Measurements from ENCODE around the gene TCF23.

Gene TCF23

GRCh38 chr2:27135478-27135955, 13.3 kb upstream of the TCF23 start:
- Histone ChIP-seq H2AK5ac (ENCODE audit: low read length) (no peak overlapping the region), H3K9ac (ENCODE audit: low read length) (no peak overlapping the region), H3K27me3 (ENCODE audit: insufficient read depth, low read length, poor library complexity) (no peaks in the 10 kb centered on the region), H3K79me2 (ENCODE audit: control insufficient read depth, insufficient read depth, low read length) (peaks cover 11% of the 10 kb centered on the region), H3K27ac (ENCODE audit: low read depth, low read length) (no peak overlapping the region), H3K4me1 (ENCODE audit: control insufficient read depth, low read depth, low read length) (peaks cover 6% of the 10 kb centered on the region), H4K8ac (ENCODE audit: low read depth, low read length) (no peak overlapping the region), H3K4me3 (ENCODE audit: low read length) (no peak overlapping the region), H3K4me2 (ENCODE audit: low read length) (no peak overlapping the region), H2BK120ac (ENCODE audit: low read depth, low read length) (no peak overlapping the region), H2BK5ac (ENCODE audit: low read length) (no peak overlapping the region), H3K36me3 (ENCODE audit: control insufficient read depth, insufficient read depth, low read length) (peaks cover 8% of the 10 kb centered on the region), H3K79me1 (ENCODE audit: low read length) (peaks cover 10% of the 10 kb centered on the region), H2BK15ac (replicated peaks; ENCODE audit: low read depth) (no peak overlapping the region), H3K23ac (ENCODE audit: low read length) (no peak overlapping the region), H3K4ac (ENCODE audit: low read depth, low read length) (no peak overlapping the region), H3K18ac (ENCODE audit: low read length) (no peak overlapping the region), H3K56ac (ENCODE audit: low read length) (no peak overlapping the region), H4K5ac (ENCODE audit: low read length) (no peak overlapping the region)
- WGBS (ENCODE audit: extremely low coverage, insufficient coverage, low lambda C conversion rate) = no CpG with 5 or more reads among the region's 12 CpGs
- no peak for DNase-seq

GRCh38 chr2:27136751-27137150, 12.1 kb upstream of the TCF23 start:
- DNase-seq = no peak
- no CpG with 5 or more reads among the region's 7 CpGs for WGBS (ENCODE audit: extremely low coverage, insufficient coverage, low lambda C conversion rate)

GRCh38 chr2:27137322-27137935, 11.4 kb upstream of the TCF23 start:
- Histone ChIP-seq H2AK5ac (ENCODE audit: low read length) (no peak overlapping the region), H2BK5ac (ENCODE audit: low read length) (no peak overlapping the region), H3K9ac (ENCODE audit: low read length) (no peak overlapping the region), H3K27me3 (ENCODE audit: insufficient read depth, low read length, poor library complexity) (no peaks in the 10 kb centered on the region), H2BK15ac (replicated peaks; ENCODE audit: low read depth) (no peak overlapping the region), H2BK120ac (ENCODE audit: low read depth, low read length) (no peak overlapping the region), H4K5ac (ENCODE audit: low read length) (no peak overlapping the region), H3K18ac (ENCODE audit: low read length) (no peak overlapping the region), H3K23ac (ENCODE audit: low read length) (no peak overlapping the region), H4K8ac (ENCODE audit: low read depth, low read length) (no peak overlapping the region), H3K4me1 (ENCODE audit: control insufficient read depth, low read depth, low read length) (peaks cover 6% of the 10 kb centered on the region), H3K4ac (ENCODE audit: low read depth, low read length) (no peak overlapping the region), H3K27ac (ENCODE audit: low read depth, low read length) (no peak overlapping the region), H3K79me2 (ENCODE audit: control insufficient read depth, insufficient read depth, low read length) (peaks cover 11% of the 10 kb centered on the region), H3K4me2 (ENCODE audit: low read length) (no peak overlapping the region), H3K36me3 (ENCODE audit: control insufficient read depth, insufficient read depth, low read length) (peaks cover 4% of the 10 kb centered on the region), H3K56ac (ENCODE audit: low read length) (no peak overlapping the region), H3K79me1 (ENCODE audit: low read length) (peaks cover 10% of the 10 kb centered on the region), H3K4me3 (ENCODE audit: low read length) (no peak overlapping the region)
- WGBS (ENCODE audit: extremely low coverage, insufficient coverage, low lambda C conversion rate) = no CpG with 5 or more reads among the region's 21 CpGs
- DNase-seq = no peak

More at GRCh38 chr2:27136751-27137150, 12.1 kb upstream of the TCF23 start:
- Histone ChIP-seq H2AK5ac (ENCODE audit: low read length) (no peak overlapping the region), H3K9ac (ENCODE audit: low read length) (no peak overlapping the region), H3K4ac (ENCODE audit: low read depth, low read length) (no peak overlapping the region), H2BK5ac (ENCODE audit: low read length) (no peak overlapping the region), H2BK15ac (replicated peaks; ENCODE audit: low read depth) (no peak overlapping the region), H3K56ac (ENCODE audit: low read length) (no peak overlapping the region), H2BK120ac (ENCODE audit: low read depth, low read length) (no peak overlapping the region), H3K23ac (ENCODE audit: low read length) (no peak overlapping the region), H3K4me1 (ENCODE audit: control insufficient read depth, low read depth, low read length) (peaks cover 6% of the 10 kb centered on the region), H3K27me3 (ENCODE audit: insufficient read depth, low read length, poor library complexity) (no peaks in the 10 kb centered on the region), H4K5ac (ENCODE audit: low read length) (no peak overlapping the region), H3K79me1 (ENCODE audit: low read length) (peaks cover 10% of the 10 kb centered on the region), H4K8ac (ENCODE audit: low read depth, low read length) (no peak overlapping the region), H3K27ac (ENCODE audit: low read depth, low read length) (no peak overlapping the region), H3K4me2 (ENCODE audit: low read length) (no peak overlapping the region), H3K4me3 (ENCODE audit: low read length) (no peak overlapping the region), H3K79me2 (ENCODE audit: control insufficient read depth, insufficient read depth, low read length) (peaks cover 11% of the 10 kb centered on the region), H3K36me3 (ENCODE audit: control insufficient read depth, insufficient read depth, low read length) (peaks cover 5% of the 10 kb centered on the region), H3K18ac (ENCODE audit: low read length) (no peak overlapping the region)

- Histone ChIP-seq H3K4me3 (ENCODE audit: low read length) (no peak overlapping the region), H3K23ac (ENCODE audit: low read length) (no peak overlapping the region), H3K56ac (ENCODE audit: low read length) (no peak overlapping the region), H4K5ac (ENCODE audit: low read length) (no peak overlapping the region), H3K4me1 (ENCODE audit: control insufficient read depth, low read depth, low read length) (peaks cover 4% of the 10 kb centered on the region), H3K9ac (ENCODE audit: low read length) (no peak overlapping the region), H2BK15ac (replicated peaks; ENCODE audit: low read depth) (no peak overlapping the region), H2BK120ac (ENCODE audit: low read depth, low read length) (no peak overlapping the region), H3K4me2 (ENCODE audit: low read length) (no peak overlapping the region), H3K18ac (ENCODE audit: low read length) (no peak overlapping the region), H2BK5ac (ENCODE audit: low read length) (no peak overlapping the region), H3K79me1 (ENCODE audit: low read length) (peaks cover 4% of the 10 kb centered on the region), H3K27ac (ENCODE audit: low read depth, low read length) (no peak overlapping the region), H3K36me3 (ENCODE audit: control insufficient read depth, insufficient read depth, low read length) (no peaks in the 10 kb centered on the region), H2AK5ac (ENCODE audit: low read length) (no peak overlapping the region), H4K8ac (ENCODE audit: low read depth, low read length) (no peak overlapping the region), H3K4ac (ENCODE audit: low read depth, low read length) (no peak overlapping the region), H3K27me3 (ENCODE audit: insufficient read depth, low read length, poor library complexity) (no peaks in the 10 kb centered on the region), H3K79me2 (ENCODE audit: control insufficient read depth, insufficient read depth, low read length) (peaks cover 7% of the 10 kb centered on the region)
- WGBS (ENCODE audit: extremely low coverage, insufficient coverage, low lambda C conversion rate) = no CpG with 5 or more reads among the region's 7 CpGs
- DNase-seq = no peak
Observed at GRCh38 chr2:27138111-27138510, 10.7 kb upstream of the TCF23 start.

- Histone ChIP-seq H4K8ac (ENCODE audit: low read depth, low read length) (no peak within 1 kb of the TSS), H4K5ac (ENCODE audit: low read length) (no peak within 1 kb of the TSS), H3K4me2 (ENCODE audit: low read length) (no peak within 1 kb of the TSS), H2BK15ac (replicated peaks; ENCODE audit: low read depth) (no peak within 1 kb of the TSS), H3K79me1 (ENCODE audit: low read length) (no peaks in the 10 kb centered on the region), H3K56ac (ENCODE audit: low read length) (no peak within 1 kb of the TSS), H2BK120ac (ENCODE audit: low read depth, low read length) (no peak within 1 kb of the TSS), H3K79me2 (ENCODE audit: control insufficient read depth, insufficient read depth, low read length) (no peaks in the 10 kb centered on the region), H3K23ac (ENCODE audit: low read length) (no peak within 1 kb of the TSS), H3K4ac (ENCODE audit: low read depth, low read length) (no peak within 1 kb of the TSS), H3K4me3 (ENCODE audit: low read length) (no peak within 1 kb of the TSS), H2AK5ac (ENCODE audit: low read length) (no peak within 1 kb of the TSS), H3K36me3 (ENCODE audit: control insufficient read depth, insufficient read depth, low read length) (no peaks in the 10 kb centered on the region), H3K9ac (ENCODE audit: low read length) (no peak within 1 kb of the TSS), H3K18ac (ENCODE audit: low read length) (no peak within 1 kb of the TSS), H3K4me1 (ENCODE audit: control insufficient read depth, low read depth, low read length) (no peaks in the 10 kb centered on the region), H3K27ac (ENCODE audit: low read depth, low read length) (no peak within 1 kb of the TSS), H3K27me3 (ENCODE audit: insufficient read depth, low read length, poor library complexity) (no peaks in the 10 kb centered on the region), H2BK5ac (ENCODE audit: low read length) (no peak within 1 kb of the TSS)
- no CpG with 5 or more reads among the region's 4 CpGs for WGBS (ENCODE audit: extremely low coverage, insufficient coverage, low lambda C conversion rate)
- DNase-seq = no peak
Observed at GRCh38 chr2:27139310-27139709, 9.5 kb upstream of the TCF23 start, which contains the start of gene PRR30. Gene PRR30, minus strand, starts transcription at chr2:27139410. Its CDS starts 1,081 bp downstream, at chr2:27138329.

- H3K27ac ChIP-seq (ENCODE audit: low read depth, low read length) = no peak overlapping the region
- no peaks in the 10 kb centered on the region for H3K36me3 ChIP-seq (ENCODE audit: control insufficient read depth, insufficient read depth, low read length)
- H3K23ac ChIP-seq (ENCODE audit: low read length) = no peak overlapping the region
- WGBS (ENCODE audit: extremely low coverage, insufficient coverage, low lambda C conversion rate) = no CpG with 5 or more reads among the region's 1 CpG
- H3K56ac ChIP-seq (ENCODE audit: low read length) = no peak overlapping the region
- no peak for DNase-seq
- H3K4me1 ChIP-seq (ENCODE audit: control insufficient read depth, low read depth, low read length) = no peaks in the 10 kb centered on the region
- no peak overlapping the region for H3K4me3 ChIP-seq (ENCODE audit: low read length)
- no peak overlapping the region for H3K4me2 ChIP-seq (ENCODE audit: low read length)
- no peaks in the 10 kb centered on the region for H3K27me3 ChIP-seq (ENCODE audit: insufficient read depth, low read length, poor library complexity)
- H3K79me1 ChIP-seq (ENCODE audit: low read length) = no peaks in the 10 kb centered on the region
- no peaks in the 10 kb centered on the region for H3K79me2 ChIP-seq (ENCODE audit: control insufficient read depth, insufficient read depth, low read length)
- no peak overlapping the region for H4K5ac ChIP-seq (ENCODE audit: low read length)
- no peak overlapping the region for H3K4ac ChIP-seq (ENCODE audit: low read depth, low read length)
- H4K8ac ChIP-seq (ENCODE audit: low read depth, low read length) = no peak overlapping the region
- no peak overlapping the region for H2BK120ac ChIP-seq (ENCODE audit: low read depth, low read length)
- H3K18ac ChIP-seq (ENCODE audit: low read length) = no peak overlapping the region
- H2BK15ac ChIP-seq (replicated peaks; ENCODE audit: low read depth) = no peak overlapping the region
- H2AK5ac ChIP-seq (ENCODE audit: low read length) = no peak overlapping the region
- no peak overlapping the region for H3K9ac ChIP-seq (ENCODE audit: low read length)
- H2BK5ac ChIP-seq (ENCODE audit: low read length) = no peak overlapping the region
Observed at GRCh38 chr2:27143285-27143684, 5.5 kb upstream of the TCF23 start.
